Adrenal gland (tissue), 12 donors: ENCODE results near the gene STING1. TPM values are rescaled to one million over a fixed set of nuclear protein-coding genes. Genes with fewer than 3 reads are reported as not detected.

Experiments
- DNase-seq, 7 donors: peaks; one replicate each; pipeline ENCODE4 v3.0.0-alpha.2; 2019 to 2020
- H3K27ac ChIP-seq, 5 donors: fragments of 200-600 bp; sonication (generic) in 4 of 5; 1 replicate in 3 of 5; 2 replicates in 2 of 5; pipeline versions ENCODE4 v1.5.1 to v1.8.0; 2016 to 2020; ENCODE audit warnings: mild to moderate bottlenecking in 1 of 5
- H3K27me3 ChIP-seq: fragments of 200-600 bp; 2 replicates; pipeline ENCODE4 v1.8.0; 2021
- H3K36me3 ChIP-seq, 2 donors: fragments of 200-600 bp; replicated peaks in 1 of 2; 1 replicate in 1 of 2; 2 replicates in 1 of 2; pipeline versions ENCODE4 v1.5.1 to v1.8.0; 2018 to 2022
- H3K4me1 ChIP-seq, 2 donors: fragments of 200-600 bp; replicated peaks in 1 of 2; 1 replicate in 1 of 2; 2 replicates in 1 of 2; pipeline versions ENCODE4 v1.5.1 to v1.8.0; 2018 to 2021
- H3K4me3 ChIP-seq, 4 donors: fragments of 200-600 bp; sonication (generic) in 3 of 4; one replicate each; pipeline ENCODE4 v1.5.1; 2016 to 2018
- H3K9me3 ChIP-seq, 3 donors: fragments of 200-600 bp; sonication (generic) in 1 of 3; replicated peaks in 1 of 3; 1 replicate in 2 of 3; 2 replicates in 1 of 3; pipeline versions ENCODE4 v1.5.1 to v1.8.0; 2016 to 2021
- CTCF ChIP-seq, 6 experiments: fragments of 450-650 bp in 4 of 6; fragments of 200-600 bp in 2 of 6; sonication (generic) in 1 of 6; IDR thresholded peaks; 1 replicate in 5 of 6; 2 replicates in 1 of 6; pipeline versions ENCODE4 v1.5.1 to v1.8.0; 2016 to 2021; ENCODE audit warnings: antibody characterized with exemption in 6 of 6, mild to moderate bottlenecking in 2 of 6, moderate library complexity in 1 of 6
- POLR2A ChIP-seq, 2 donors: fragments of 450-650 bp; IDR thresholded peaks; one replicate each; pipeline ENCODE4 v1.6.1; 2017; ENCODE audit warnings: antibody characterized with exemption in 2 of 2, mild to moderate bottlenecking in 2 of 2, moderate library complexity in 1 of 2
- WGBS, 4 donors: extraction: QIAGEN DNeasy Blood & Tissue Kit in 2 of 4; methylation state at CpG; one replicate each; pipeline versions ENCODE4 v1.1.5 to v1.1.7; 2013 to 2017; 5-methylcytosine and 5-hydroxymethylcytosine counted together
- intact Hi-C, 2 donors: fragments of 100-400 bp; cut with DNase I; formaldehyde crosslinking; loops; one replicate each; pipeline versions ENCODE4 v1.14.1 to v1.15.0; 2022 to 2023
- polyA plus RNA-seq, 3 donors: library from polyadenylated mRNA; stranded (reverse); fragments of 200-250 nt in 2 of 3; fragments of 350-450 nt in 1 of 3; fragmentation: Illumina TruSeq in 1 of 3; extraction: RNeasy Lipid Tissue Mini Kit (QIAGEN cat#74804) in 1 of 3; gene quantifications; one replicate each; pipeline ENCODE4 v1.2.3, GENCODE V29; 2013 to 2014
- total RNA-seq, 9 donors: library from RNA; depleted of rRNA in 4 of 9; stranded (reverse); fragments of >200 nt in 4 of 9; fragments of 120-200 nt in 1 of 9; fragmentation: NEBNext Ultra II Directional in 1 of 9; extraction: Animal tissue kit (Norgen Biotek cat#: 25700) in 1 of 9; gene quantifications; one replicate each; pipeline versions ENCODE4 v1.1.0 to v1.2.4, GENCODE V29; 2013 to 2023
- donor health status: healthy with polysubstance abuse.
- donor health status: Bipolar disorder and iron deficiency.
- donor health status: DM: yes; HTN: yes; CAD: no.
- donor health status: DM: no; HTN: no; CAD: no.
- donor health status: DM: no; HTN: no; CAD: no.
- donor health status: DM: yes; HTN: yes; CAD: no.

Gene STING1
- total and polyA plus RNA-seq, 12 donors, result 10.9 to 63.9 (median 32.4) TPM

DNA sequence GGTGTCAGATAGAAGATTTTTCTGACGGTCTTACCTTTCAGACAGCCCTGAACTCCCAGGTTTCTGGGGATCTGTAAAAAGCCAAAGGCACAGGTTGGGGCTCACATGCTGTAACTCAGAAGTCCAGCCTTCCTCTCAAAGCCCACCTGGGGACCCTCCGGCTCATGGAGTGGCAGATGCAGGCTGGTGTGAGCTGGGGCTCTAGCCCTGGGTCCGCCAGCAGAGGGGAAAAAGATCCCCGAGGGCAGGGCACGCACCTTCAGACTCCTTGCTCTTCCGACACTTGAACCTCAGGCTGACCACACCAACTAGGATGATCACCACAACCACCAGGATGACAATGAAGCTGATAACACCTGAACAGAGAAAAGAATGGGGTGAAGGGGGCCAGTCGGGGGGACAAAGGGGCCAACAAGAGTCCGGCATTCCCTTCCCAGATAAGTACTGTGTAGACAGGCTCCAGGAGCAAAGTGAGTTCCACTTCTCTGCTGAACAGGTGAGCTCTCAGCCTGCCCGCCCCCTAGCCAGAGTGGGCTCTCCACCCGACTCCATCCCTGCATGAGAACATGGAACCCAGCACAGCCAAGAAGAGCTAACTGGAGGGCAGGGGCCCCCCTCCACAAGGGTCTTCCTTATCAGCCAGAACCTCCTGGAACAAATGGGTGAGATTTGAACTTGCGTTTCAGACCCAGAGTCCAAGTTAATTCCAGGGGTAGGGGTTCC, 27.8 kb downstream of the STING1 start:
- Histone ChIP-seq H3K27me3 (no peaks in the 10 kb centered on the region), H3K4me1 (no peaks in the 10 kb centered on the region), H3K9me3 (no peaks in the 10 kb centered on the region), H3K27ac (no peak overlapping the region), H3K36me3 (no peaks in the 10 kb centered on the region), H3K4me3 (no peak overlapping the region)
- 86 to 91% (median 89%) methylated on average over 6 to 11 of the region's 11 CpGs for WGBS, 4 donors
- TF ChIP-seq POLR2A (IDR thresholded peaks at IDR 0.05), result no peak
- TF ChIP-seq CTCF (IDR thresholded peaks at IDR 0.05), result no peak
- intact Hi-C loops, result no loop called here
- no peak for DNase-seq

DNA sequence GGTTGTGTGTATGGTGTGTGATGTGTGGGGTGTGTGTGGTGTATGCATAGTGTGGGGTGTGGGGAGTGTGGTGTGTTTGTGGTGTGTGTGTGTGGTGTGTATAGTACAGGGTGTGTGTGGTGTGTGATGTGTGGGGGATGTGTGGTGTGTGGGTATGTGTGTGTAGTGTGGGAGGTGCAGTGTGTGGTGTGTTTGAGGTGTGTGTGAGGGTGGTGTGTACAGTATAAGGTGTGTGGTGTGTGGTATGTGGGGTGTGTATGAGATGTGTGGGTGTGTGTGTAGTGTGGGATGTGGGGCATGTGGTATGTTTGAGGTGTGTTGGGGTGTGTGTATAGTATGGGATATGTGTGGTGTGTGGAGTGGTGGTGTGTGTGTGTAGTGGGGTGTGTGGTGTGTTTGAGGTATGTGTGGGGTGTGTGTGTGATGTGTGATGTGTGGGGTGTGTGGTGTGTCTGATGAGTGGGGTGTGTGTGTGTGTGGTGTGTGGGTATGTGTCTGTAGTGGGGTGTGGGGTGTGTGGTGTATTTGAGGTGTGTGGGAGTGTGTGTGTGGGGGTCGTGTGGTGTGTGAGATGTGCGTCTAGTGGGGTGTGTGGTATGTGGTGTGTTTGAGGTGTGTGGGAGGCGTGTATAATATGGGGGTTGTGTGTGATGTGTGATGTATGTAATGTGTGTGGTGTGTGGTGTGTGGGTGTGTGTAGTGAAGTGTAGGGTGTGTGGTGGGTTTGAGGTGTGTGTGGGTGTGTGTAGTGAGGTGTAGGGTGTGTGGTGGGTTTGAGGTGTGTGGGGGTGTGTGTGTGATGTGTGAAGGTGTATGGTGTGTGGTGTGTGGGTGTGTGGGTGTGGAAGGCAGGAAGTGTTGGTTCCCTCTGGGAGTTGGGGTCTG, 28.6 kb downstream of the STING1 start:
- H3K27me3 ChIP-seq, result no peaks in the 10 kb centered on the region
- no peaks in the 10 kb centered on the region for H3K9me3 ChIP-seq
- DNase-seq, result no peak
- 72 to 87% (median 80%) methylated on average over 3 of the region's 3 CpGs for WGBS, 4 donors
- TF ChIP-seq CTCF (IDR thresholded peaks at IDR 0.05), result no peak
- no peak for TF ChIP-seq POLR2A (IDR thresholded peaks at IDR 0.05)
- no peak overlapping the region for H3K27ac ChIP-seq
- no peak overlapping the region for H3K4me3 ChIP-seq
- no peaks in the 10 kb centered on the region for H3K4me1 ChIP-seq
- no peaks in the 10 kb centered on the region for H3K36me3 ChIP-seq
- intact Hi-C loops, result no loop called here

DNA sequence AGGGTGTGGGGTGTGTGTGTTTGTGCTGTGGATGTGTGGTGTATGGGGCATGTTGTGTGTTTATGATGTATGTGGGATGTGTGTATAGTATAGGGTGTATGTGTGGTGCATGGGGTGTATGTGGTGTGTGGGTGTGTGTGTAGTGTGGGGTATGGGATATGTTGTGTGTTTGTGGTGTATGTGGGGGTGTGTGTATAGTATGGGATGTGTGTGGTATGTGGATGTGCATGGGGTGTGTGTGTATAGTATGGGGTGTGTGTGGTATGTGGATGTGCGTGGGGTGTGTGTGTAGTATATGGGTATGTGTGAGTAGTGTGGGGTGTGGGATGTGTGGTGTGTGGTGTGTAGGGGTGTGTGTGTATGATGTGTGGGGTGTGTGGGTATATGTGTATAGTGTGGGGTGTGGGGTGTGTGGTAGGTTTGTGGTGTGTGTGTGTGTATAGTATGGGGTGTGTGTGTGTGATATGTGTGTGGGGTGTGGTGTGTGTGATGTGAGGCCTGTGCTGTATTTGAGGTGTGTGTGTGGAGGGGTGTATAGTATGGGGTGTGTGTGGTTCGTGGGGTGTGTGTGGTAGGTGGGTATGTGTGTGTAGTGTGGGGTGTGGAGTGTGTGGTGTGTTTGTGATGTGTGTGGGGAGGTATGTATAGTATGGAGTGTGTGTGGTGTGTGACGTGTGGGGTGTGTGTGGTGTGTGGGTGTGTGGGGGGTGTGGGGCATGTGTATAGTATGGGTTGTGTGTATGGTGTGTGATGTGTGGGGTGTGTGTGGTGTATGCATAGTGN, 30.5 kb downstream of the STING1 start:
- Histone ChIP-seq H3K27me3 (no peaks in the 10 kb centered on the region), H3K9me3 (no peaks in the 10 kb centered on the region), H3K4me1 (no peaks in the 10 kb centered on the region), H3K27ac (no peak overlapping the region), H3K4me3 (no peak overlapping the region), H3K36me3 (no peaks in the 10 kb centered on the region)
- no peak for DNase-seq
- TF ChIP-seq CTCF (IDR thresholded peaks at IDR 0.05) (no peak), POLR2A (IDR thresholded peaks at IDR 0.05) (no peak)
- intact Hi-C loops, result no loop called here
- 64 to 74% (median 71%) methylated on average over 3 of the region's 3 CpGs for WGBS, 4 donors

- Histone ChIP-seq H3K4me3 (no peak overlapping the region), H3K27me3 (no peaks in the 10 kb centered on the region), H3K27ac (no peak overlapping the region), H3K9me3 (no peaks in the 10 kb centered on the region), H3K4me1 (no peaks in the 10 kb centered on the region), H3K36me3 (no peaks in the 10 kb centered on the region)
- intact Hi-C loops, result no loop called here
- TF ChIP-seq CTCF (IDR thresholded peaks at IDR 0.05) (no peak), POLR2A (IDR thresholded peaks at IDR 0.05) (no peak)
- WGBS, 4 donors, result 82 to 96% (median 94%) methylated on average over 2 of the region's 2 CpGs
- no peak for DNase-seq
These were observed 31.4 kb downstream of the STING1 start for GRCh38 chr5:139451176-139451575.
